GM08714 (cell line): ENCODE results near the gene PDE7B.

Experiments
- H3K4me3 ChIP-seq: fragments of 200-500 bp; sonication (Bioruptor generic); 2 replicates; pipeline ENCODE4 v1.5.1; 2014; ENCODE audit warnings: mild to moderate bottlenecking, low read length, inconsistent platforms
- ZNF274 ChIP-seq: IDR thresholded peaks from 2 replicates; pipeline ENCODE4 v1.6.1; 2012; ENCODE audit warnings: mild to moderate bottlenecking, low read depth, low read length

The PDE7B gene

GRCh38 chr6:136181861-136182260 is 330.4 kb downstream of the PDE7B start:
- TF ChIP-seq ZNF274, result no peak
- H3K4me3 ChIP-seq, result no peak overlapping the region

- no peak for TF ChIP-seq ZNF274
- no peak overlapping the region for H3K4me3 ChIP-seq
These were observed 333.2 kb downstream of the PDE7B start for GRCh38 chr6:136184738-136185137.

- no peak for TF ChIP-seq ZNF274
- H3K4me3 ChIP-seq, result no peak overlapping the region
These were observed 334.9 kb downstream of the PDE7B start for GRCh38 chr6:136186363-136186762.

- no peak overlapping the region for H3K4me3 ChIP-seq
- no peak for TF ChIP-seq ZNF274
These were observed 337.0 kb downstream of the PDE7B start for GRCh38 chr6:136188486-136188885.

- H3K4me3 ChIP-seq, result no peak overlapping the region
- TF ChIP-seq ZNF274, result no peak
These were observed 337.6 kb downstream of the PDE7B start for GRCh38 chr6:136189104-136189503.

- TF ChIP-seq ZNF274, result no peak
- no peak overlapping the region for H3K4me3 ChIP-seq
These were observed 340.3 kb downstream of the PDE7B start for GRCh38 chr6:136191606-136192312.

- H3K4me3 ChIP-seq, result no peak overlapping the region
- no peak for TF ChIP-seq ZNF274
These were observed 341.4 kb downstream of the PDE7B start for GRCh38 chr6:136192902-136193301.

- H3K4me3 ChIP-seq, result no peak overlapping the region
- no peak for TF ChIP-seq ZNF274
These were observed 350.2 kb downstream of the PDE7B start for GRCh38 chr6:136201732-136202131.

- no peak for TF ChIP-seq ZNF274
- no peak overlapping the region for H3K4me3 ChIP-seq
These were observed 357.3 kb downstream of the PDE7B start for GRCh38 chr6:136208783-136209182.

GRCh38 chr6:136209496-136209895 is 358.0 kb downstream of the PDE7B start:
- no peak overlapping the region for H3K4me3 ChIP-seq

GRCh38 chr6:136210398-136211165 is 359.1 kb downstream of the PDE7B start:
- no peak for TF ChIP-seq ZNF274
- no peak overlapping the region for H3K4me3 ChIP-seq

More at GRCh38 chr6:136209496-136209895, 358.0 kb downstream of the PDE7B start:
- no peak for TF ChIP-seq ZNF274

- TF ChIP-seq ZNF274, result no peak
- H3K4me3 ChIP-seq, result no peak overlapping the region
These were observed 361.1 kb downstream of the PDE7B start for GRCh38 chr6:136212608-136213007.

- no peak for TF ChIP-seq ZNF274
- no peak overlapping the region for H3K4me3 ChIP-seq
These were observed 361.6 kb downstream of the PDE7B start for GRCh38 chr6:136213012-136213539.

- TF ChIP-seq ZNF274, result no peak
- H3K4me3 ChIP-seq, result no peak overlapping the region
These were observed 362.4 kb downstream of the PDE7B start for GRCh38 chr6:136213853-136214252.
